ENCODE measurements around the gene BIN2. TPM values are rescaled to one million over a fixed set of nuclear protein-coding genes. Genes with fewer than 3 reads are reported as not detected.
A peak's percentile ranks its signal among the peaks of the same experiment; 100 is the strongest.

Gene BIN2
- total and polyA plus RNA-seq, 9 of the 15 experiments (the other 6 are each of a cell fraction or from before 2014, with no cell fraction given), result 0.04 to 0.39 (median 0.25) TPM; not detected in 1

DNA sequence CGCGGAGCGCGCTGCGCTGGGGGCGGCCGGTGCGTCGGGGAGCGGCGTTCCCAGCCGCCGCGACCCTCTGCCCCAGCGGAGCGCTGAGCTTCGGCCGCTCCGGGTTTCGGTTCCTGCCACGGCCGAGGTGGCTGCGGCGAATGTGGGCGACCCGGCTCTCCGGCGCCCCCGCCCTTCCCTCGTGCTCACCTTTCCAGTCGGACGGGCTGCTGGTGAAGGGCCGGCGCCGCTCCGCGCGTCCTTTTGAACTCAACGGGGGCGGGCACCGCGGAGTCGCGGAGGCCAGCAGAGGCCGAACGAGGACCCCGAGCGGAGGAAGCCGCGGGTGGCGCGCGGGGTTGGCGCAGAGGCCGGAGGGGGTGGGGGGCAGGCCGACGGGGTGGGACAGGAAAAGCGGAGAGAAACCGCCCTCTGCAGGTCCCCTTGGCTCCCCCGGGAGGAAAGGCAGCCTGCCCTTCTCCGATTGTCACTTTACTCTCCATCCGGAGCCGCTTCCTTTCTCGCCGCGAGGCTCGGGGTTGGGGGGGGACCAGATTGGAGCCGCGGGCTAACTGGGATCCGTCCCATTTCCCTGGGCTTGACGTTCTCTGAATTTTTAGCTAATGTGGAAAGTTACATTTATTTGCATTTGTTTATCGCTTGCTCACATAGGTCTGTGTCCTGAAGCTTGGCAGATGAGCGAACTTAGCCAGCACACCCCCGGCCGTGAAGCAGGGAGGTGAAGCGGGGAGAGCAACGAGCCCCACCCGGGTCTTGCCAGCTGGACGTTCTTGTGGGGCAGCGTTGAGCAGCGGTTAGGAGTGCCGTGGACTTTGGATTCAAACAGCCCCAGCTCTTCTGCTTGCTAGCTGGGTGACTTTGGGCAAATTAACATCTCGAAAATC, 53.7 kb downstream of the BIN2 start, which contains the start of gene SMAGP (continued):
- TF ChIP-seq, protein P1, sequence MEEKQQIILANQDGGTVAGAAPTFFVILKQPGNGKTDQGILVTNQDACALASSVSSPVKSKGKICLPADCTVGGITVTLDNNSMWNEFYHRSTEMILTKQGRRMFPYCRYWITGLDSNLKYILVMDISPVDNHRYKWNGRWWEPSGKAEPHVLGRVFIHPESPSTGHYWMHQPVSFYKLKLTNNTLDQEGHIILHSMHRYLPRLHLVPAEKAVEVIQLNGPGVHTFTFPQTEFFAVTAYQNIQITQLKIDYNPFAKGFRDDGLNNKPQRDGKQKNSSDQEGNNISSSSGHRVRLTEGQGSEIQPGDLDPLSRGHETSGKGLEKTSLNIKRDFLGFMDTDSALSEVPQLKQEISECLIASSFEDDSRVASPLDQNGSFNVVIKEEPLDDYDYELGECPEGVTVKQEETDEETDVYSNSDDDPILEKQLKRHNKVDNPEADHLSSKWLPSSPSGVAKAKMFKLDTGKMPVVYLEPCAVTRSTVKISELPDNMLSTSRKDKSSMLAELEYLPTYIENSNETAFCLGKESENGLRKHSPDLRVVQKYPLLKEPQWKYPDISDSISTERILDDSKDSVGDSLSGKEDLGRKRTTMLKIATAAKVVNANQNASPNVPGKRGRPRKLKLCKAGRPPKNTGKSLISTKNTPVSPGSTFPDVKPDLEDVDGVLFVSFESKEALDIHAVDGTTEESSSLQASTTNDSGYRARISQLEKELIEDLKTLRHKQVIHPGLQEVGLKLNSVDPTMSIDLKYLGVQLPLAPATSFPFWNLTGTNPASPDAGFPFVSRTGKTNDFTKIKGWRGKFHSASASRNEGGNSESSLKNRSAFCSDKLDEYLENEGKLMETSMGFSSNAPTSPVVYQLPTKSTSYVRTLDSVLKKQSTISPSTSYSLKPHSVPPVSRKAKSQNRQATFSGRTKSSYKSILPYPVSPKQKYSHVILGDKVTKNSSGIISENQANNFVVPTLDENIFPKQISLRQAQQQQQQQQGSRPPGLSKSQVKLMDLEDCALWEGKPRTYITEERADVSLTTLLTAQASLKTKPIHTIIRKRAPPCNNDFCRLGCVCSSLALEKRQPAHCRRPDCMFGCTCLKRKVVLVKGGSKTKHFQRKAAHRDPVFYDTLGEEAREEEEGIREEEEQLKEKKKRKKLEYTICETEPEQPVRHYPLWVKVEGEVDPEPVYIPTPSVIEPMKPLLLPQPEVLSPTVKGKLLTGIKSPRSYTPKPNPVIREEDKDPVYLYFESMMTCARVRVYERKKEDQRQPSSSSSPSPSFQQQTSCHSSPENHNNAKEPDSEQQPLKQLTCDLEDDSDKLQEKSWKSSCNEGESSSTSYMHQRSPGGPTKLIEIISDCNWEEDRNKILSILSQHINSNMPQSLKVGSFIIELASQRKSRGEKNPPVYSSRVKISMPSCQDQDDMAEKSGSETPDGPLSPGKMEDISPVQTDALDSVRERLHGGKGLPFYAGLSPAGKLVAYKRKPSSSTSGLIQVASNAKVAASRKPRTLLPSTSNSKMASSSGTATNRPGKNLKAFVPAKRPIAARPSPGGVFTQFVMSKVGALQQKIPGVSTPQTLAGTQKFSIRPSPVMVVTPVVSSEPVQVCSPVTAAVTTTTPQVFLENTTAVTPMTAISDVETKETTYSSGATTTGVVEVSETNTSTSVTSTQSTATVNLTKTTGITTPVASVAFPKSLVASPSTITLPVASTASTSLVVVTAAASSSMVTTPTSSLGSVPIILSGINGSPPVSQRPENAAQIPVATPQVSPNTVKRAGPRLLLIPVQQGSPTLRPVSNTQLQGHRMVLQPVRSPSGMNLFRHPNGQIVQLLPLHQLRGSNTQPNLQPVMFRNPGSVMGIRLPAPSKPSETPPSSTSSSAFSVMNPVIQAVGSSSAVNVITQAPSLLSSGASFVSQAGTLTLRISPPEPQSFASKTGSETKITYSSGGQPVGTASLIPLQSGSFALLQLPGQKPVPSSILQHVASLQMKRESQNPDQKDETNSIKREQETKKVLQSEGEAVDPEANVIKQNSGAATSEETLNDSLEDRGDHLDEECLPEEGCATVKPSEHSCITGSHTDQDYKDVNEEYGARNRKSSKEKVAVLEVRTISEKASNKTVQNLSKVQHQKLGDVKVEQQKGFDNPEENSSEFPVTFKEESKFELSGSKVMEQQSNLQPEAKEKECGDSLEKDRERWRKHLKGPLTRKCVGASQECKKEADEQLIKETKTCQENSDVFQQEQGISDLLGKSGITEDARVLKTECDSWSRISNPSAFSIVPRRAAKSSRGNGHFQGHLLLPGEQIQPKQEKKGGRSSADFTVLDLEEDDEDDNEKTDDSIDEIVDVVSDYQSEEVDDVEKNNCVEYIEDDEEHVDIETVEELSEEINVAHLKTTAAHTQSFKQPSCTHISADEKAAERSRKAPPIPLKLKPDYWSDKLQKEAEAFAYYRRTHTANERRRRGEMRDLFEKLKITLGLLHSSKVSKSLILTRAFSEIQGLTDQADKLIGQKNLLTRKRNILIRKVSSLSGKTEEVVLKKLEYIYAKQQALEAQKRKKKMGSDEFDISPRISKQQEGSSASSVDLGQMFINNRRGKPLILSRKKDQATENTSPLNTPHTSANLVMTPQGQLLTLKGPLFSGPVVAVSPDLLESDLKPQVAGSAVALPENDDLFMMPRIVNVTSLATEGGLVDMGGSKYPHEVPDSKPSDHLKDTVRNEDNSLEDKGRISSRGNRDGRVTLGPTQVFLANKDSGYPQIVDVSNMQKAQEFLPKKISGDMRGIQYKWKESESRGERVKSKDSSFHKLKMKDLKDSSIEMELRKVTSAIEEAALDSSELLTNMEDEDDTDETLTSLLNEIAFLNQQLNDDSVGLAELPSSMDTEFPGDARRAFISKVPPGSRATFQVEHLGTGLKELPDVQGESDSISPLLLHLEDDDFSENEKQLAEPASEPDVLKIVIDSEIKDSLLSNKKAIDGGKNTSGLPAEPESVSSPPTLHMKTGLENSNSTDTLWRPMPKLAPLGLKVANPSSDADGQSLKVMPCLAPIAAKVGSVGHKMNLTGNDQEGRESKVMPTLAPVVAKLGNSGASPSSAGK (IDR thresholded peaks at IDR 0.05), result peak; percentile 23
- no peak for TF ChIP-seq SNIP1 (IDR thresholded peaks at IDR 0.05; ENCODE audit: low read depth)
- TF ChIP-seq, protein P2, sequence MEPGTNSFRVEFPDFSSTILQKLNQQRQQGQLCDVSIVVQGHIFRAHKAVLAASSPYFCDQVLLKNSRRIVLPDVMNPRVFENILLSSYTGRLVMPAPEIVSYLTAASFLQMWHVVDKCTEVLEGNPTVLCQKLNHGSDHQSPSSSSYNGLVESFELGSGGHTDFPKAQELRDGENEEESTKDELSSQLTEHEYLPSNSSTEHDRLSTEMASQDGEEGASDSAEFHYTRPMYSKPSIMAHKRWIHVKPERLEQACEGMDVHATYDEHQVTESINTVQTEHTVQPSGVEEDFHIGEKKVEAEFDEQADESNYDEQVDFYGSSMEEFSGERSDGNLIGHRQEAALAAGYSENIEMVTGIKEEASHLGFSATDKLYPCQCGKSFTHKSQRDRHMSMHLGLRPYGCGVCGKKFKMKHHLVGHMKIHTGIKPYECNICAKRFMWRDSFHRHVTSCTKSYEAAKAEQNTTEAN (CRISPR knock-in tag; IDR thresholded peaks at IDR 0.05), result no peak
- peak; percentile 73; the same call in 1 of the 2 replicates for TF ChIP-seq HNRNPL (IDR thresholded peaks at IDR 0.05; ENCODE audit: low read depth, low read length)
- TF ChIP-seq, protein P3, sequence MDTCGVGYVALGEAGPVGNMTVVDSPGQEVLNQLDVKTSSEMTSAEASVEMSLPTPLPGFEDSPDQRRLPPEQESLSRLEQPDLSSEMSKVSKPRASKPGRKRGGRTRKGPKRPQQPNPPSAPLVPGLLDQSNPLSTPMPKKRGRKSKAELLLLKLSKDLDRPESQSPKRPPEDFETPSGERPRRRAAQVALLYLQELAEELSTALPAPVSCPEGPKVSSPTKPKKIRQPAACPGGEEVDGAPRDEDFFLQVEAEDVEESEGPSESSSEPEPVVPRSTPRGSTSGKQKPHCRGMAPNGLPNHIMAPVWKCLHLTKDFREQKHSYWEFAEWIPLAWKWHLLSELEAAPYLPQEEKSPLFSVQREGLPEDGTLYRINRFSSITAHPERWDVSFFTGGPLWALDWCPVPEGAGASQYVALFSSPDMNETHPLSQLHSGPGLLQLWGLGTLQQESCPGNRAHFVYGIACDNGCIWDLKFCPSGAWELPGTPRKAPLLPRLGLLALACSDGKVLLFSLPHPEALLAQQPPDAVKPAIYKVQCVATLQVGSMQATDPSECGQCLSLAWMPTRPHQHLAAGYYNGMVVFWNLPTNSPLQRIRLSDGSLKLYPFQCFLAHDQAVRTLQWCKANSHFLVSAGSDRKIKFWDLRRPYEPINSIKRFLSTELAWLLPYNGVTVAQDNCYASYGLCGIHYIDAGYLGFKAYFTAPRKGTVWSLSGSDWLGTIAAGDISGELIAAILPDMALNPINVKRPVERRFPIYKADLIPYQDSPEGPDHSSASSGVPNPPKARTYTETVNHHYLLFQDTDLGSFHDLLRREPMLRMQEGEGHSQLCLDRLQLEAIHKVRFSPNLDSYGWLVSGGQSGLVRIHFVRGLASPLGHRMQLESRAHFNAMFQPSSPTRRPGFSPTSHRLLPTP (IDR thresholded peaks at IDR 0.05; ENCODE audit: borderline replicate concordance, extremely low read depth, insufficient read length), result no peak
- no peak for TF ChIP-seq MED1 (CRISPR knock-in tag; IDR thresholded peaks at IDR 0.05; ENCODE audit: borderline replicate concordance)
- no peak for TF ChIP-seq TCF7L2 (IDR thresholded peaks at IDR 0.05; ENCODE audit: low read depth, low read length)
- TF ChIP-seq LCOR (CRISPR knock-in tag; IDR thresholded peaks at IDR 0.05), result no peak
- peak; percentile 82 for TF ChIP-seq RBFOX2 (IDR thresholded peaks at IDR 0.05; ENCODE audit: low read depth, low read length)

Measured in K562 (cell line).